C4-2B (cell line): Measurements from ENCODE around the gene PPP1R1B.

Experiments used
- CTCF ChIP-seq: fragments of 450-650 bp; conservative IDR thresholded peaks from 2 replicates; pipeline ENCODE4 v1.5.1; 2017; ENCODE audit warnings: mild to moderate bottlenecking
- ZFX ChIP-seq: fragments of 450-650 bp; IDR thresholded peaks from 2 replicates; pipeline ENCODE4 v1.6.1; 2017

- TF ChIP-seq CTCF: no peak
- no peak for TF ChIP-seq ZFX
These were observed 16.5 kb downstream of the PPP1R1B start for GRCh38 chr17:39643271-39643670.
